ENCODE data around the gene FAM168A.

Gene FAM168A

DNA sequence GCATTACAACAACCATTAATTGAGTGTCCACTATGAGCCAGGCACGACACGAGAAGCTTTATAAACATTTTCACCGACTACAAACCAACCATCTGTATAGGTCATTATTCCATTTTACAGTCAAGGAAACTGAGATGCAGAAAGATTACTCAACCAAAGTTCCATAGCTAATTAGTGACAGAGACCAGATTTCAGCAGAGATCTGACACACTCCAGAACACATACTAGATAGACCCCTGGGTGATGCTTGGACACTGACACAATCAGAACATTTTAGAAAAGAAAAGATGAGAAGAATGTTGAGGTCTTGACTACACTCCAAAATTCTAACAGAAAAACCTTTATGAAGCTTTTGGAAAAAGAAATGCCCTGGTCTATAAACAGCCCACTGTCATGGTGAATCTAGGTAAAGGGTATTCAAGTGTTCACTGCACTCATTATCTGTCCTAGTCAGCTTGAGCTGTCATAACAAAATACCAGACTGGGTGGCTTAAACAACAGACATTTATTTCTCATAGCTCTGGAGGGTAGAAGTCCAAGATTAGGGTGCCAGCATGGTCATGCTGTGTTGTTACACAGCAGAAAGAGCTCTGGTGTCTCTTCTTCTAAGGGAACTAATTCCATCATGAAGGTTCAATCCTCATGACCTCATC is 132.8 kb downstream of the FAM168A start:
- Histone ChIP-seq H3K27me3 (replicated peaks; ENCODE audit: control insufficient read depth, insufficient read depth, low read length, poor library complexity, severe bottlenecking) (no peaks in the 10 kb centered on the region), H3K9me3 (ENCODE audit: control insufficient read depth, low read length) (no peaks in the 10 kb centered on the region), H3K36me3 (ENCODE audit: control insufficient read depth, insufficient read depth, low read length) (no peaks in the 10 kb centered on the region), H3K4me3 (ENCODE audit: insufficient read depth, low read depth, low read length, poor library complexity, severe bottlenecking) (no peak overlapping the region), H3K4me1 (ENCODE audit: control insufficient read depth, insufficient read depth, low read length, poor library complexity, severe bottlenecking) (no peaks in the 10 kb centered on the region), H3K27ac (ENCODE audit: insufficient read depth, low read length, poor library complexity, severe bottlenecking) (no peak overlapping the region)
- no peak for DNase-seq

- H3K27me3 ChIP-seq (replicated peaks; ENCODE audit: control insufficient read depth, insufficient read depth, low read length, poor library complexity, severe bottlenecking): no peaks in the 10 kb centered on the region
- no peak for DNase-seq
- no peak overlapping the region for H3K27ac ChIP-seq (ENCODE audit: insufficient read depth, low read length, poor library complexity, severe bottlenecking)
- H3K9me3 ChIP-seq (ENCODE audit: control insufficient read depth, low read length): no peaks in the 10 kb centered on the region
- no peaks in the 10 kb centered on the region for H3K36me3 ChIP-seq (ENCODE audit: control insufficient read depth, insufficient read depth, low read length)
- H3K4me1 ChIP-seq (ENCODE audit: control insufficient read depth, insufficient read depth, low read length, poor library complexity, severe bottlenecking): no peaks in the 10 kb centered on the region
- no peak overlapping the region for H3K4me3 ChIP-seq (ENCODE audit: insufficient read depth, low read depth, low read length, poor library complexity, severe bottlenecking)
Observed at GRCh38 chr11:73464347-73464746, 133.6 kb downstream of the FAM168A start.

DNA sequence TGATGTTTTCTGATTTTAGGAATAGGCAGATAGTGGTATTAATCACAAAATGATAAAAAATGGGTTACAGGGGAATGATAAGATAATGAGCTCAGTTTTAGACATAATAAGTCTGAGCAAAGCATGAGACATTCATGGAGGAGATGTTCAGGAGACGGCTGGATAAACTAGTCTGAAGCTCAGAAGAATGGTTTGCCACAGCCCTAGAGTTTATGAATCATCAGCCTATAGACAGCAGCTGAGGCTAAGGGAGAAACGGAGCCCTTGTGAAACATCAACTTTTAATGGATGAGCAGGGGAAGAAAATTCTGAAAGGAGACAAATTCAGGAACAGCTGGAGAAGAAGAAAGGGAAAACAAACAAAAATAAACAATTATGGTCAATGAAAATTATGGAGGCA is 134.6 kb downstream of the FAM168A start:
- Histone ChIP-seq H3K9me3 (ENCODE audit: control insufficient read depth, low read length) (no peaks in the 10 kb centered on the region), H3K36me3 (ENCODE audit: control insufficient read depth, insufficient read depth, low read length) (no peaks in the 10 kb centered on the region), H3K4me3 (ENCODE audit: insufficient read depth, low read depth, low read length, poor library complexity, severe bottlenecking) (no peak overlapping the region), H3K27ac (ENCODE audit: insufficient read depth, low read length, poor library complexity, severe bottlenecking) (no peak overlapping the region), H3K27me3 (replicated peaks; ENCODE audit: control insufficient read depth, insufficient read depth, low read length, poor library complexity, severe bottlenecking) (no peaks in the 10 kb centered on the region), H3K4me1 (ENCODE audit: control insufficient read depth, insufficient read depth, low read length, poor library complexity, severe bottlenecking) (no peaks in the 10 kb centered on the region)
- DNase-seq: no peak

GRCh38 chr11:73461964-73462363 is 135.9 kb downstream of the FAM168A start:
- DNase-seq: no peak
- H3K27me3 ChIP-seq (replicated peaks; ENCODE audit: control insufficient read depth, insufficient read depth, low read length, poor library complexity, severe bottlenecking): no peaks in the 10 kb centered on the region
- H3K9me3 ChIP-seq (ENCODE audit: control insufficient read depth, low read length): no peaks in the 10 kb centered on the region
- H3K36me3 ChIP-seq (ENCODE audit: control insufficient read depth, insufficient read depth, low read length): no peaks in the 10 kb centered on the region
- H3K4me1 ChIP-seq (ENCODE audit: control insufficient read depth, insufficient read depth, low read length, poor library complexity, severe bottlenecking): no peaks in the 10 kb centered on the region
- H3K27ac ChIP-seq (ENCODE audit: insufficient read depth, low read length, poor library complexity, severe bottlenecking): no peak overlapping the region
- no peak overlapping the region for H3K4me3 ChIP-seq (ENCODE audit: insufficient read depth, low read depth, low read length, poor library complexity, severe bottlenecking)

DNA sequence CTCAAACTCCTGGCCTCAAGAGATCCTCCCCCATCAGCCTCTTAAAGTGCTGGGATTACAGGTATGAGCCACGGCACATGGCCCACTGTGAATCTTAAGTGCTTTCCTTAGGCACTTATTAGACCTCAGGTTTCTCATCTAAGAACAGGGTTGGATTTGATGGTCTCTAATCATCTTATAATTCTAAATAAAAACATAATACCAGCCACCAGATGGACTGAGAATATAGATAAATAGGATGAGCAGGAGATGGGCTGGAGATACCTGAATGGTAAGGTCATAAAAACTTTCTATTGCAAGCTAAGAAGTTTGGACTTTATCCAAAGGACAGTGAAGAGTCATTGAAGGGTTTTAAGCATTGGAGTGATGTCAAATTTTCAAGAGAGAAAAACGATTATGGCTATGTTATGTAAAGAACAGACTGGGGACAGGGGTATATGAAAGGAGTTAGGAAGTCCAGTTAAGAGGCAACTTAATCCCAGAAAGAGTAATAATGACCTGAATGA is 136.5 kb downstream of the FAM168A start:
- no peaks in the 10 kb centered on the region for H3K9me3 ChIP-seq (ENCODE audit: control insufficient read depth, low read length)
- no peaks in the 10 kb centered on the region for H3K4me1 ChIP-seq (ENCODE audit: control insufficient read depth, insufficient read depth, low read length, poor library complexity, severe bottlenecking)
- no peak overlapping the region for H3K27ac ChIP-seq (ENCODE audit: insufficient read depth, low read length, poor library complexity, severe bottlenecking)
- no peak for DNase-seq
- H3K4me3 ChIP-seq (ENCODE audit: insufficient read depth, low read depth, low read length, poor library complexity, severe bottlenecking): no peak overlapping the region
- no peaks in the 10 kb centered on the region for H3K36me3 ChIP-seq (ENCODE audit: control insufficient read depth, insufficient read depth, low read length)
- H3K27me3 ChIP-seq (replicated peaks; ENCODE audit: control insufficient read depth, insufficient read depth, low read length, poor library complexity, severe bottlenecking): no peaks in the 10 kb centered on the region

- H3K27ac ChIP-seq (ENCODE audit: insufficient read depth, low read length, poor library complexity, severe bottlenecking): no peak overlapping the region
- no peaks in the 10 kb centered on the region for H3K36me3 ChIP-seq (ENCODE audit: control insufficient read depth, insufficient read depth, low read length)
- H3K9me3 ChIP-seq (ENCODE audit: control insufficient read depth, low read length): no peaks in the 10 kb centered on the region
- no peaks in the 10 kb centered on the region for H3K27me3 ChIP-seq (replicated peaks; ENCODE audit: control insufficient read depth, insufficient read depth, low read length, poor library complexity, severe bottlenecking)
- no peaks in the 10 kb centered on the region for H3K4me1 ChIP-seq (ENCODE audit: control insufficient read depth, insufficient read depth, low read length, poor library complexity, severe bottlenecking)
- no peak overlapping the region for H3K4me3 ChIP-seq (ENCODE audit: insufficient read depth, low read depth, low read length, poor library complexity, severe bottlenecking)
- DNase-seq: no peak
Observed at GRCh38 chr11:73458201-73458600, 139.7 kb downstream of the FAM168A start.

DNA sequence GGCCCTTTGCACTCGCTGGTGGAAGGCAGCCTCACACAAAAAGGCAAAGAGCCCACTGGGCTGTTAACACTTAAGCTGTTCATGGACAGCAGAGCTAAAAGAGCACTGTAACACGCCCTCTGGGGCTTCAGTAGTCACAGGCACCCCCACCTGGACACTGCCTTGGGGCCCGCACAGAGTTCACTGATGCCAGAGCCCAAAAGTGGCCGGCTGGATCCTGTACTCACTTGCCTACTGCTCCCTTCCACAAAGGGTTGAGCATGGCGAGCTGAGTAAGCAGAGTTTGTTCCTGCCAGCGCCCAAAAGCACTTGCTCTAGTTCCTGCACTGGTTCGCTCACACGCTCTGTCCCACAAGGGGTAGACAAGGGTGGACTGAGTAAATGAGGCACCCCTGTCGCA is 142.9 kb downstream of the FAM168A start:
- no peaks in the 10 kb centered on the region for H3K36me3 ChIP-seq (ENCODE audit: control insufficient read depth, insufficient read depth, low read length)
- H3K27ac ChIP-seq (ENCODE audit: insufficient read depth, low read length, poor library complexity, severe bottlenecking): no peak overlapping the region
- DNase-seq: no peak
- no peak overlapping the region for H3K4me3 ChIP-seq (ENCODE audit: insufficient read depth, low read depth, low read length, poor library complexity, severe bottlenecking)
- H3K4me1 ChIP-seq (ENCODE audit: control insufficient read depth, insufficient read depth, low read length, poor library complexity, severe bottlenecking): no peaks in the 10 kb centered on the region
- no peaks in the 10 kb centered on the region for H3K9me3 ChIP-seq (ENCODE audit: control insufficient read depth, low read length)
- no peaks in the 10 kb centered on the region for H3K27me3 ChIP-seq (replicated peaks; ENCODE audit: control insufficient read depth, insufficient read depth, low read length, poor library complexity, severe bottlenecking)

DNA sequence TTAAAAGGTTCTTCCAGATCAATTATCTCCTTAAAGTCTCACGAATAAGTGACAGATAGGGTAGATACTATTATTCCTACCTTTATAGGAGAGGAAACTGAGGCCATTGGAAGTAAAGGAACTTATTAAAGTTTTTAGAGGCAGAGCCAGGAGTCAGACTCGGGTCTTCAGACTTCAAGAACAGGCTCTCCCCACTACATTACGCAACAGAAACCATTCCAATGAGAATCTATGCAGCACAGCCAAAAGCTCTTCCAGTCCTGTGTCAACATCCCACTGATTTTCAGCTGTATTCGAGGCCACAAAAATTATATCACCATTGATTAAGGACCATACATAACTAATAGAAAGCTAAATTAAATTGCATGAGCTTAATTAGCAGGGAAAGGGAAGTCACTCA is 144.3 kb downstream of the FAM168A start:
- no peak for DNase-seq
- Histone ChIP-seq H3K36me3 (ENCODE audit: control insufficient read depth, insufficient read depth, low read length) (no peaks in the 10 kb centered on the region), H3K4me3 (ENCODE audit: insufficient read depth, low read depth, low read length, poor library complexity, severe bottlenecking) (no peak overlapping the region), H3K27me3 (replicated peaks; ENCODE audit: control insufficient read depth, insufficient read depth, low read length, poor library complexity, severe bottlenecking) (no peaks in the 10 kb centered on the region), H3K27ac (ENCODE audit: insufficient read depth, low read length, poor library complexity, severe bottlenecking) (no peak overlapping the region), H3K4me1 (ENCODE audit: control insufficient read depth, insufficient read depth, low read length, poor library complexity, severe bottlenecking) (no peaks in the 10 kb centered on the region), H3K9me3 (ENCODE audit: control insufficient read depth, low read length) (no peaks in the 10 kb centered on the region)

DNA sequence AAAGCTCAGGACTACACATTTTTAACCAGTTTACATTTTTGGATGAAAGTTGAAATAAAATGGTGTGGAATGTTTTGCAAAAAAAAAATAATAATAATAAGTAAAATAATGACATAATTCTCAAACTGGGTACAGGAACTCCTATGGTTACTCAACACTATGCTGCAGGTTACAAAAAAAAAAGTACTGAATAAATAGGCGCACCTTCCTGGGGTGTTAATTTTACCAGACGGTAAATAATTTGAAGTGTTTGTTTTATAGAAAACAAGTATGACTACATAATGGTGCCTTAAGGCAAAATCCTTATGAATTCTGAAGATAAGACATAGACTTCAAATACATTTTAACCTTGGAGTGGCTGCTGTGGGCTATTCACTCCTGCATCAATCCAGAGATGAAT is 145.2 kb downstream of the FAM168A start:
- Histone ChIP-seq H3K36me3 (ENCODE audit: control insufficient read depth, insufficient read depth, low read length) (no peaks in the 10 kb centered on the region), H3K9me3 (ENCODE audit: control insufficient read depth, low read length) (no peaks in the 10 kb centered on the region), H3K27me3 (replicated peaks; ENCODE audit: control insufficient read depth, insufficient read depth, low read length, poor library complexity, severe bottlenecking) (no peaks in the 10 kb centered on the region), H3K27ac (ENCODE audit: insufficient read depth, low read length, poor library complexity, severe bottlenecking) (no peak overlapping the region), H3K4me3 (ENCODE audit: insufficient read depth, low read depth, low read length, poor library complexity, severe bottlenecking) (no peak overlapping the region), H3K4me1 (ENCODE audit: control insufficient read depth, insufficient read depth, low read length, poor library complexity, severe bottlenecking) (no peaks in the 10 kb centered on the region)
- DNase-seq: no peak

DNA sequence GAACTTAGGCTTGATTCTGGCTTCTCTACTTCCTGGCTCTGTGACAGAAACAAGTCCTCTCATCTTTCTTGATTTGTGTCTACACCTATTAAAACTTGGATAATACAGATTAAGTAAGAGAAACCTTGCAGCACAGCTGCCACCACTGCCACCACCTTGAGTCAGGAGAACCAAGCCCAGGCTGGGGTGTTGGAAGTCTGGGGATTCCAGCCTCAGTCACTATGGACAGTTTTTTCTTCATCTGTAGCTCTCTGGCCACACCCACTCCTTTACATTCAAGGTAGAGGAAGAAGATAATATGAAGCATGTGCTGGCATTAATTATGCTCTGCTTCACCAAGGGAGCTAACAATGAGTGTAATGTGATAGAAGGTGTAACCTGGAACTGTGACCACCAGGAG is 146.0 kb downstream of the FAM168A start:
- Histone ChIP-seq H3K36me3 (ENCODE audit: control insufficient read depth, insufficient read depth, low read length) (no peaks in the 10 kb centered on the region), H3K27me3 (replicated peaks; ENCODE audit: control insufficient read depth, insufficient read depth, low read length, poor library complexity, severe bottlenecking) (no peaks in the 10 kb centered on the region), H3K4me1 (ENCODE audit: control insufficient read depth, insufficient read depth, low read length, poor library complexity, severe bottlenecking) (no peaks in the 10 kb centered on the region), H3K9me3 (ENCODE audit: control insufficient read depth, low read length) (no peaks in the 10 kb centered on the region), H3K27ac (ENCODE audit: insufficient read depth, low read length, poor library complexity, severe bottlenecking) (no peak overlapping the region), H3K4me3 (ENCODE audit: insufficient read depth, low read depth, low read length, poor library complexity, severe bottlenecking) (no peak overlapping the region)
- no peak for DNase-seq
